ENCODE measurements around the gene CYTH2.

CYTH2 gene

GRCh38 chr19:48465215-48465614 is 4.0 kb upstream of the CYTH2 start:
- Histone ChIP-seq H3K36me3 (ENCODE audit: low read length) (no peaks in the 10 kb centered on the region), H3F3A (ENCODE audit: insufficient read depth) (peaks cover 7% of the 10 kb centered on the region), H3K4me2 (ENCODE audit: low read depth, low read length, poor library complexity, severe bottlenecking) (no peak overlapping the region), H4K20me1 (ENCODE audit: low read depth, low read length) (no peaks in the 10 kb centered on the region), H3K4me3 (ENCODE audit: insufficient read depth, low read length, poor library complexity, severe bottlenecking) (no peak overlapping the region), H3K79me2 (ENCODE audit: insufficient read depth, low read length) (0 out of 2 replicates have a peak, but pooled peaks cover 3% of the 10 kb centered on the region), H3K27ac (ENCODE audit: low read depth, low read length) (no peak overlapping the region), H3K27me3 (ENCODE audit: low read length) (no peaks in the 10 kb centered on the region), H2AFZ (ENCODE audit: low read depth, low read length, severe bottlenecking) (no peak overlapping the region), H3K9me3 (ENCODE audit: insufficient read depth, low read length) (no peaks in the 10 kb centered on the region), H3K9me2 (replicated peaks; ENCODE audit: insufficient read depth, low read length) (no peaks in the 10 kb centered on the region), H3K9ac (ENCODE audit: low read length) (no peak overlapping the region)
- TF ChIP-seq CTCF (IDR thresholded peaks at IDR 0.05; ENCODE audit: insufficient read depth, low read length, poor library complexity, severe bottlenecking) (no peak), EZH2phosphoT487 (conservative IDR thresholded peaks at IDR 0.05; ENCODE audit: low read length) (no peak)

GRCh38 chr19:48466561-48467325 is 2.4 kb upstream of the CYTH2 start:
- Histone ChIP-seq H3K9ac (ENCODE audit: low read length) (no peak overlapping the region), H3K36me3 (ENCODE audit: low read length) (no peaks in the 10 kb centered on the region), H2AFZ (ENCODE audit: low read depth, low read length, severe bottlenecking) (no peak overlapping the region), H4K20me1 (ENCODE audit: low read depth, low read length) (no peaks in the 10 kb centered on the region), H3K27ac (ENCODE audit: low read depth, low read length) (no peak overlapping the region), H3K4me3 (ENCODE audit: insufficient read depth, low read length, poor library complexity, severe bottlenecking) (no peak overlapping the region), H3K4me2 (ENCODE audit: low read depth, low read length, poor library complexity, severe bottlenecking) (no peak overlapping the region), H3K79me2 (ENCODE audit: insufficient read depth, low read length) (0 out of 2 replicates have a peak, but pooled peaks cover 3% of the 10 kb centered on the region), H3K9me3 (ENCODE audit: insufficient read depth, low read length) (no peaks in the 10 kb centered on the region), H3K9me2 (replicated peaks; ENCODE audit: insufficient read depth, low read length) (no peaks in the 10 kb centered on the region), H3K27me3 (ENCODE audit: low read length) (no peaks in the 10 kb centered on the region), H3F3A (ENCODE audit: insufficient read depth) (peaks cover 7% of the 10 kb centered on the region)
- TF ChIP-seq CTCF (IDR thresholded peaks at IDR 0.05; ENCODE audit: insufficient read depth, low read length, poor library complexity, severe bottlenecking) (no peak), EZH2phosphoT487 (conservative IDR thresholded peaks at IDR 0.05; ENCODE audit: low read length) (no peak)

- Histone ChIP-seq H2AFZ (ENCODE audit: low read depth, low read length, severe bottlenecking) (no peak overlapping the region), H3K4me2 (ENCODE audit: low read depth, low read length, poor library complexity, severe bottlenecking) (peak overlapping the region; percentile 59), H3K9ac (ENCODE audit: low read length) (peak overlapping the region; percentile 92), H3K27ac (ENCODE audit: low read depth, low read length) (peak overlapping the region; percentile 71), H3F3A (ENCODE audit: insufficient read depth) (peaks cover 7% of the 10 kb centered on the region; the same call in 1 of the 2 replicates), H3K9me2 (replicated peaks; ENCODE audit: insufficient read depth, low read length) (no peaks in the 10 kb centered on the region), H3K79me2 (ENCODE audit: insufficient read depth, low read length) (0 out of 2 replicates have a peak, but pooled peaks cover 3% of the 10 kb centered on the region), H3K36me3 (ENCODE audit: low read length) (no peaks in the 10 kb centered on the region), H4K20me1 (ENCODE audit: low read depth, low read length) (no peaks in the 10 kb centered on the region), H3K27me3 (ENCODE audit: low read length) (no peaks in the 10 kb centered on the region), H3K4me3 (ENCODE audit: insufficient read depth, low read length, poor library complexity, severe bottlenecking) (peak overlapping the region; percentile 79), H3K9me3 (ENCODE audit: insufficient read depth, low read length) (no peaks in the 10 kb centered on the region)
- TF ChIP-seq CTCF (IDR thresholded peaks at IDR 0.05; ENCODE audit: insufficient read depth, low read length, poor library complexity, severe bottlenecking) (no peak), EZH2phosphoT487 (conservative IDR thresholded peaks at IDR 0.05; ENCODE audit: low read length) (no peak)
These were observed 339 bp upstream of the CYTH2 start for GRCh38 chr19:48468772-48469288.
